ENCODE results near the gene VSIG8.

The VSIG8 gene

GRCh38 chr1:159883134-159883533 lies 20.7 kb upstream of the VSIG8 start:
- no peak for DNase-seq (ENCODE audit: low read depth, low spot score)

GRCh38 chr1:159882527-159882862 lies 20.0 kb upstream of the VSIG8 start:
- no peak for DNase-seq (ENCODE audit: low read depth, low spot score)

DNA sequence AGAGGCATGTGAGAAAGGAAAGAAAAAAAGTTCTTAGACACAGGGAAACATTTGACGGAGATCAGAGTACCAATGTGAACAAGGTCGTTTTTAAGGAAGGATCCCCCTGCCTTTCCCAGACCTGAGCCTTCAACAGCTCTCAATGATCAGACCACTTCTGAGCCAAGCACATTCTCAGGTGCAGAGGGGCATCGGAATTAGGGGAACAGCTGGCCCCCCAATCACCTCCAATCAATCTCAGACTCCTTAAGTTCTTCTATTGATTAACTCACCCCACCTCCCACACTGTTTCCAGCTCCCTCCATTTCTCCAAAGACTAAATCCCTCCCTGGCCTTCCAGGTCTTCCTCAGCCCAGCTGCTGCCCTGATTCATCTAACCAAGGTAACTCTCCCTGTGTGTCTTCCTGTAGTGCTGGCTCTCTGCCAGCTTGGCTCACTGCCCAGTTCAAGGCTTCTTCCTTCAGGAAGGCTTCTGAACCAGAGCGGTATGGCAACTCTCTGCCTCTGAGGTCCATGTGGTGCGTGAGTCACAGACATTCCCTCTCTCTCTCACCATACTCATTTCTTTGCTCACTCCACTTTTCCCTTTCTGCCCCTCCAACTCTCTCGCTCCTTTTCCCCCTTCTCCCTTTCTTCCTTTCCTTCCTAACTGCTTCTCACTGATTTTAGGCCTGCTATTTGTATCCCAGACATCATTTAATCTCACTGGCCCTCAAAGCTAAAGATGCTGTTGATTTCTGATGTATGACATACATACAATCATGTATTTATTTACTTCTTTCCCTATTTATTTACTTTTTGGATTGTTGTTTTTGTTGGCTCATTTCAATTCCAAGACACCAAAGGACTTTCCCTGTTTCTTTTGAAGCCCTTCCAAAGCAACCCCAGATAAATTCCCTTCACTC lies 19.4 kb upstream of the VSIG8 start:
- DNase-seq (ENCODE audit: low read depth, low spot score), result peak; percentile 92

DNA sequence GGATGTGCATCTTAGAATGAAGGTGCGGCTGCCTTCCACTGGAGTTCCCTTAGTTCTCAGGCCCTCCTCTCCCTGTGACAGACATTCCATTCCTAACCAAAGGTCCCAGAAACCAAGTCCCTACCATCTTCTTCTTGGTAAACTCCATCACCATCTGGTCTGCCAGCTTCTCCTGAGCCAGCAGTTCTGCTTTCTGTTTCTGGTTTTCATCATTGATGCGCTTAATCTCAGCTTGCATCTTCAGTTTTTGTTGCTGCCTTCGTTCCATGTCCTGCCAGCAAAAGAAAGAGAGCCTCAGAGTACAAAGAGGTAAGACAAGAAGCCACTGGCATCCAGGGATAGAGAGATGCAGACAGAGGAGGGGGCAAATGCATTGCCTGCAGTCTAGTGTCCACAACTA lies 18.0 kb upstream of the VSIG8 start:
- DNase-seq (ENCODE audit: low read depth, low spot score), result no peak

- no peak for DNase-seq (ENCODE audit: low read depth, low spot score)
These were observed 17.5 kb upstream of the VSIG8 start for GRCh38 chr1:159879977-159880376.

- DNase-seq (ENCODE audit: low read depth, low spot score), result no peak
These were observed 16.7 kb upstream of the VSIG8 start for GRCh38 chr1:159879136-159879535.

- DNase-seq (ENCODE audit: low read depth, low spot score), result no peak
These were observed 15.4 kb upstream of the VSIG8 start for GRCh38 chr1:159877695-159878444.

- no peak for DNase-seq (ENCODE audit: low read depth, low spot score)
These were observed 11.2 kb upstream of the VSIG8 start for GRCh38 chr1:159873530-159874143.

DNA sequence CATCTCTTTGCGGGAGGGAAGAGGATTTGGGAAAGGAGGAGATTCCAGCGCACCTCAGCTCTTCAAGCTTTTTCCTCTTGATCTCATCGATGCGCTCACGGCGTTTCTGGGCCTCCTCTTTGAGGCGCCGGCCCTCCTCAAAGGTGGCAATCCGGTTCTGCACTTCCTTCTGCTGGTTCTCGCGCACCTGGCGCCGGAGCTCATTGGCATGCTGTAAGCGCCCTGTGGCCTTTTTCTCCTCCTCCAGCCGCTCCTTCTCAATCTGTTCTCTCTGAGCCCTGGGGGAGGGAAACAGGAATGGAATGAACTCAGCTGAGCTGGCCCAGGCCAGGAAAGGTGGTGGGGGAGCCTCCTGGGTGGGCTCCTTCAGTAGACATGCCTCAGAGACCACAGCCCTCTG lies 10.4 kb upstream of the VSIG8 start:
- DNase-seq (ENCODE audit: low read depth, low spot score), result no peak

GRCh38 chr1:159870704-159871103 lies 8.2 kb upstream of the VSIG8 start:
- DNase-seq (ENCODE audit: low read depth, low spot score), result no peak

DNA sequence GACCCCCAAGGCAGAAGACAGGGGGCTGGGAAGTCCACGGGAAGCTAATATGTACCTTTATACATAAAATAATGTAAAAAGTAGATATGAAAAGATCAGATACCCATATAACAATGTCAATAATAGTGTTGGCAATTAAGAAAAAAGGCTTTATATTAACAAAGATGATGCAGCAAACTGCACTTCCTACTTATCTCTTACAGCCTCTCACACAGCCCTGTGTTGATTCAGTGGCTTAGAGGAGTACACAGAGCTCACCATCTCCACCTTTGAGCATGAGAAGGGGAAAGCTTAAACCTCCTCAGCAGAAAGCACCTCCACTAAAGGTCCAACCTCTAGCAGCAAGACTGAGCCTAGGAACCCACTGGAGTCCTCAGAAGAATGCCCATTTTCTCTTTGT lies 7.2 kb upstream of the VSIG8 start:
- DNase-seq (ENCODE audit: low read depth, low spot score), result no peak

DNA sequence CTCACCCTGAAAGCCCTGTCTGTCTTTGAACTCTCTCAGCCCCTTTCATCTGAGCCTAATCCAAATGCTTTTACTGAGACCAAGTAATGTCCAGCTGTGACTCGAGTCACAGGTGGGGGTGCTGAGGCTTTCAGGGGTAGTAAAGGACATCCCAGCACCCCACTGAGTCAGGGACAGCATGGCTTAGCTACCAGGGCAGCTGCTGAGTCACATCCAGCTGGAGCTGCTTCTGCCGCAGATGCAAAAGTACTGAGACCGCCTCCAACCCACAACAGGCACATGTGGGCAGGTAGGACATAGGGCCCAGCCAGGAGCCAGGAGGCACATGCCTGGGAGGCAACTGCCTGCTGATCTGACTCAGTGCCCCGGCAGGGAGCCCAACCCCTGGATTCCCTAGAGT lies 6.7 kb upstream of the VSIG8 start:
- peak; percentile 48 for DNase-seq (ENCODE audit: low read depth, low spot score)

DNA sequence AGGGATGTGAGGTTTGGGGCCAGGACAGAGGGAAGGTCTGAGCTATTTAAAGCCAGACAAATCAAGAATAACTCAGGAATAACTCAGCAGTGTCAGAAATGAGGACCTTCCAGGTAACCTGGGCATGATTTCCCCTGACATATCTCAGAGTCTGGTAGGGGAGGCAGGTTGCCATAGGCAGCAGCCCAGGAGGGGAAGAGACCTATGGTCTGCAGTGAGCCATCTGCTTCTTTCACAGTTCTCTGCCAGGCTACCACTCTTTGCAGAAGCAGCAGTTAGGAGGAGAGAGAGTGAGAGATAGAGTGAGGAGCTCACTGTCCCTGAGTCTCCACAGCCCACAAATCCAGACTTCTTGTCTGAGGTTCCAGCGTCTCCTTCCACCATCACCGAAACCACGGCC lies 6.3 kb upstream of the VSIG8 start:
- no peak for DNase-seq (ENCODE audit: low read depth, low spot score)

DNA sequence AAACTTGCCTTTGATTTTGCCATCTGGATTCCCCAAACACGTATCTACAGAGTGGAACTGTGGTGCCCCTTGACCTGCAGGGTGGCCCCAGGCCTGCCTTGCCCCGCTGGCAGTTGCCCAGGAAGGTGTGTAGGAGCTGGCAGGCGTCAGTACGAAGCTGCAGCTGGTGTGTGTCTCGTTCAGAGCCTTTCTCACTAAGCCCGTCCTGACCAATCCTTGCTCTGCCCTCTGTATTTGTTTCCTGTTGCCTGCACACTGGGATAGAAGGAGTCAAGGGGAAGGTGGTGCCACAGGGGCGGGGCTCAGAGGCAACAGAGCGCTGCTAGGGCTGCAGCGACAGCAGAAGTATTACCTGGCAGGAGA lies 5.2 kb upstream of the VSIG8 start:
- DNase-seq (ENCODE audit: low read depth, low spot score), result no peak

- no peak for DNase-seq (ENCODE audit: low read depth, low spot score)
These were observed 4.6 kb upstream of the VSIG8 start for GRCh38 chr1:159866905-159867663.

DNA sequence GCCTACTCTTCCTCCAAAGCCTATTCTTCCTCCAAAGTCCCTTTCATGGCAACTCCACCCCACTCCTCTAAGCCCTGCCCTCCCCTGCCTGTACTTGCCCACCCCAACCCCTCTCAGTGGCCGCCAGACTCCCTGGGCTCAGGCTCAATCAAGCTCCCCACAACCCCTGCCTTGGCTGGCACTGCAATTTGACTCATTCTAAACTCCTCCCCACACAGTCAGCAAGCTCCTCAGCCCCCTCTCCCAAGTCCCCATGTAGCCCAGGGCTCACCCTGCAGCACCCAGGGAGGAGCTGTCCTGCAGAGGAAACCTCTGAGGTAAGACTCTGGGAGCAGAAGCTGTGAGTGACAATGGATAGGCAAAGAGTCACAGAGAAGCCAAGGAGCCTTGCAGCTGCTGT lies 3.6 kb upstream of the VSIG8 start:
- DNase-seq (ENCODE audit: low read depth, low spot score), result peak; percentile 31

GRCh38 chr1:159864262-159864661 lies 1.8 kb upstream of the VSIG8 start:
- DNase-seq (ENCODE audit: low read depth, low spot score), result no peak

DNA sequence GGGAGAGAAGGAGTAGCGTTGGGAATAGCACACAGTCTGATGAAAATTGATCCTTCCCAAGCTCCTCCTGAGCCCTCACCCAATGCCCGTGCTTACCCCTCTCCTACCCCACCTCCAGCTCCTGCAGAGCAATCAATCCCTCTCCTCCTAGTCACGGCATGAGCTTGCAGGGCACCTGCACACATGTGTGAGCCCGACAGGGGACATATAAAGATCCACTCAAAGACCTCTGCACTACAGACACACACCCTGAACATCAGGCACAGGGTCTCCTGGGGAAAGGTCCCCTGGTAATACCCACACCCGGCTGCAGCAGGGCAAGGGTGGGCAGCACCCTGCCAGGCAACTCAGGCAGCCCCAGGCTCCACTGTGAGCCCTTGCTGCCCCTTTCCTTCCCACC lies 426 bp downstream of the VSIG8 start:
- no peak for DNase-seq (ENCODE audit: low read depth, low spot score)

GRCh38 chr1:159861218-159861617 lies 1.2 kb downstream of the VSIG8 start:
- DNase-seq (ENCODE audit: low read depth, low spot score), result no peak

GRCh38 chr1:159860456-159860855 lies 2.0 kb downstream of the VSIG8 start:
- no peak for DNase-seq (ENCODE audit: low read depth, low spot score)

GRCh38 chr1:159859767-159860322 lies 2.6 kb downstream of the VSIG8 start:
- no peak for DNase-seq (ENCODE audit: low read depth, low spot score)

GRCh38 chr1:159857889-159858288 lies 4.6 kb downstream of the VSIG8 start:
- no peak for DNase-seq (ENCODE audit: low read depth, low spot score)

All from astrocyte of the hippocampus (primary cell).